ENCODE measurements around the gene VWA1. TPM values are rescaled to one million over a fixed set of nuclear protein-coding genes. Genes with fewer than 3 reads are reported as not detected.

VWA1 gene
- polyA plus RNA-seq, 2 of the 4 experiments (the other 2 are of a cell fraction), result 4.0 to 5.3 TPM

DNA sequence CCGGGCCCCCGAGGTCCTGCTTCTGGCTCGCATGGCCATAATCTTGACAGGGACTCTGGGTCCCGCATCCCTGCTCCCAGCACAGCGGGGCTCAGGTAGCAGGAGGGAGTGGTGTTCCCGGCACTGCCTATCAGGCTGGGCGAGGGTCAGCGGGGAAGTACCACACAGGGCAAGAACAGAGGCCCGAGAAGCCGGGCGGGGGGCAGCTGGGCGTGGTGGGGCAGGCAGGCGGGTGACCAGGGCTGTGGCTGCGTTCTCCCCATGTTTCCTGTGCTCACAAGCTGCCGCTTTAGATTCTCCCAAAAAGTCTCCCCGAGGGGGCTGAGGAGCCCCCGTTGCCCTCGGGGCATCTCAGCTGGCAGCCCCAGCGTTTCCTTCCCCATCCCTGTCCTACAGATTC is 54.4 kb downstream of the VWA1 start:
- H3K4me3 ChIP-seq, result no peak overlapping the region
- H3K4me2 ChIP-seq, result no peak overlapping the region
- H3K4me1 ChIP-seq, result no peaks in the 10 kb centered on the region
- no peak overlapping the region for H3K27ac ChIP-seq
- TF ChIP-seq FOSB (CRISPR knock-in tag; IDR thresholded peaks at IDR 0.05) (no peak), SMC3 (IDR thresholded peaks at IDR 0.05) (no peak), RCOR1 (IDR thresholded peaks at IDR 0.05; ENCODE audit: low read depth, low read length) (no peak), HOXA7 (CRISPR knock-in tag; IDR thresholded peaks at IDR 0.05) (no peak)
- TF ChIP-seq, protein P1, sequence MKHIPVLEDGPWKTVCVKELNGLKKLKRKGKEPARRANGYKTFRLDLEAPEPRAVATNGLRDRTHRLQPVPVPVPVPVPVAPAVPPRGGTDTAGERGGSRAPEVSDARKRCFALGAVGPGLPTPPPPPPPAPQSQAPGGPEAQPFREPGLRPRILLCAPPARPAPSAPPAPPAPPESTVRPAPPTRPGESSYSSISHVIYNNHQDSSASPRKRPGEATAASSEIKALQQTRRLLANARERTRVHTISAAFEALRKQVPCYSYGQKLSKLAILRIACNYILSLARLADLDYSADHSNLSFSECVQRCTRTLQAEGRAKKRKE (CRISPR knock-in tag; IDR thresholded peaks at IDR 0.05; ENCODE audit: low read depth), result no peak
- TF ChIP-seq, protein P2, sequence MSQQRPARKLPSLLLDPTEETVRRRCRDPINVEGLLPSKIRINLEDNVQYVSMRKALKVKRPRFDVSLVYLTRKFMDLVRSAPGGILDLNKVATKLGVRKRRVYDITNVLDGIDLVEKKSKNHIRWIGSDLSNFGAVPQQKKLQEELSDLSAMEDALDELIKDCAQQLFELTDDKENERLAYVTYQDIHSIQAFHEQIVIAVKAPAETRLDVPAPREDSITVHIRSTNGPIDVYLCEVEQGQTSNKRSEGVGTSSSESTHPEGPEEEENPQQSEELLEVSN (IDR thresholded peaks at IDR 0.05; ENCODE audit: borderline replicate concordance, low read depth), result no peak
- DNase-seq (ENCODE audit: low read depth in 1 of 2, low spot score in 1 of 2), result no peak
- no CpG with 5 or more reads among the region's 19 CpGs for WGBS (ENCODE audit: missing lambda C conversion rate)
- POLR2A ChIA-PET, result no interaction called here
- no peaks in the 10 kb centered on the region for H3K9me3 ChIP-seq
- FAIRE-seq, result no peak
- no peak for ATAC-seq
- CTCF ChIA-PET, result no interaction called here

DNA sequence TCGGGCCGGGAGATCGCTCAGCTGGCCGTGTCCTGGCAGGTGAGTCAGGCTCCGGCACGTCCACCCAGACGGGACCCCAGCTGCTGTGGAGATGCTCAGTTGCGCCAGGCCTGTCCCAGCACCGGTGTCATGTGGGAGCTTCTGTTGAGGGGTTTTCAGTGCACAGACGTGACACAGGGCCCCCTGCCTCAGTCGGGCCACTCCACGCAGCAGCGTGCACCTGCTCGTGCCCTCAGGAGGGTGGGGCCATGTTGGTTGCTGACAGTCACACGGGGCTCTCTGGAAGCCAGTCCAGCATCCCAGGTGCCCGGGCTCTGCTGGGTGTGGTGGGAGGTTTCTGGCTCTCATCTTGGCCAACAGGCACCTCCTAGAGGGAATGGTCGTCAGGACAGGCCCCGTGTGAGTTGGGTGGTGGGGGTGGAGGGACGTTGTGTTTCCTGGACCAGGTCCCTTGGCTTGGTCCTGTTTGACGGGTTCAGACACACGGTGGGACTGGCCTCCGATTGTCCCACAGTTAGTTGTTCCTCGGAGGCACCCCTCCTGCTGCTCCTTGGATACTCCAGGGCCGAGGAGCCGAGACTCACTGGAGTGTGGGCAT is 55.2 kb downstream of the VWA1 start:
- ChIA-PET POLR2A (no interaction called here), CTCF (no interaction called here)
- Histone ChIP-seq H3K9me3 (no peaks in the 10 kb centered on the region), H3K4me1 (no peaks in the 10 kb centered on the region), H3K27ac (no peak overlapping the region), H3K4me2 (no peak overlapping the region), H3K4me3 (no peak overlapping the region)
- WGBS (ENCODE audit: missing lambda C conversion rate), result no CpG with 5 or more reads among the region's 25 CpGs
- TF ChIP-seq GATA3 (IDR thresholded peaks at IDR 0.05; ENCODE audit: borderline replicate concordance) (no peak), KDM5A (IDR thresholded peaks at IDR 0.05) (no peak), TP53 (CRISPR knock-in tag; IDR thresholded peaks at IDR 0.05) (no peak), SMC3 (IDR thresholded peaks at IDR 0.05) (no peak)
- TF ChIP-seq, protein P3, sequence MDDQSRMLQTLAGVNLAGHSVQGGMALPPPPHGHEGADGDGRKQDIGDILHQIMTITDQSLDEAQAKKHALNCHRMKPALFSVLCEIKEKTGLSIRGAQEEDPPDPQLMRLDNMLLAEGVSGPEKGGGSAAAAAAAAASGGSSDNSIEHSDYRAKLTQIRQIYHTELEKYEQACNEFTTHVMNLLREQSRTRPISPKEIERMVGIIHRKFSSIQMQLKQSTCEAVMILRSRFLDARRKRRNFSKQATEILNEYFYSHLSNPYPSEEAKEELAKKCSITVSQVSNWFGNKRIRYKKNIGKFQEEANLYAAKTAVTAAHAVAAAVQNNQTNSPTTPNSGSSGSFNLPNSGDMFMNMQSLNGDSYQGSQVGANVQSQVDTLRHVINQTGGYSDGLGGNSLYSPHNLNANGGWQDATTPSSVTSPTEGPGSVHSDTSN (IDR thresholded peaks at IDR 0.05), result no peak
- TF ChIP-seq, protein P4, sequence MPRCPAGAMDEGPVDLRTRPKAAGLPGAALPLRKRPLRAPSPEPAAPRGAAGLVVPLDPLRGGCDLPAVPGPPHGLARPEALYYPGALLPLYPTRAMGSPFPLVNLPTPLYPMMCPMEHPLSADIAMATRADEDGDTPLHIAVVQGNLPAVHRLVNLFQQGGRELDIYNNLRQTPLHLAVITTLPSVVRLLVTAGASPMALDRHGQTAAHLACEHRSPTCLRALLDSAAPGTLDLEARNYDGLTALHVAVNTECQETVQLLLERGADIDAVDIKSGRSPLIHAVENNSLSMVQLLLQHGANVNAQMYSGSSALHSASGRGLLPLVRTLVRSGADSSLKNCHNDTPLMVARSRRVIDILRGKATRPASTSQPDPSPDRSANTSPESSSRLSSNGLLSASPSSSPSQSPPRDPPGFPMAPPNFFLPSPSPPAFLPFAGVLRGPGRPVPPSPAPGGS (IDR thresholded peaks at IDR 0.05), result no peak
- TF ChIP-seq, protein P5, sequence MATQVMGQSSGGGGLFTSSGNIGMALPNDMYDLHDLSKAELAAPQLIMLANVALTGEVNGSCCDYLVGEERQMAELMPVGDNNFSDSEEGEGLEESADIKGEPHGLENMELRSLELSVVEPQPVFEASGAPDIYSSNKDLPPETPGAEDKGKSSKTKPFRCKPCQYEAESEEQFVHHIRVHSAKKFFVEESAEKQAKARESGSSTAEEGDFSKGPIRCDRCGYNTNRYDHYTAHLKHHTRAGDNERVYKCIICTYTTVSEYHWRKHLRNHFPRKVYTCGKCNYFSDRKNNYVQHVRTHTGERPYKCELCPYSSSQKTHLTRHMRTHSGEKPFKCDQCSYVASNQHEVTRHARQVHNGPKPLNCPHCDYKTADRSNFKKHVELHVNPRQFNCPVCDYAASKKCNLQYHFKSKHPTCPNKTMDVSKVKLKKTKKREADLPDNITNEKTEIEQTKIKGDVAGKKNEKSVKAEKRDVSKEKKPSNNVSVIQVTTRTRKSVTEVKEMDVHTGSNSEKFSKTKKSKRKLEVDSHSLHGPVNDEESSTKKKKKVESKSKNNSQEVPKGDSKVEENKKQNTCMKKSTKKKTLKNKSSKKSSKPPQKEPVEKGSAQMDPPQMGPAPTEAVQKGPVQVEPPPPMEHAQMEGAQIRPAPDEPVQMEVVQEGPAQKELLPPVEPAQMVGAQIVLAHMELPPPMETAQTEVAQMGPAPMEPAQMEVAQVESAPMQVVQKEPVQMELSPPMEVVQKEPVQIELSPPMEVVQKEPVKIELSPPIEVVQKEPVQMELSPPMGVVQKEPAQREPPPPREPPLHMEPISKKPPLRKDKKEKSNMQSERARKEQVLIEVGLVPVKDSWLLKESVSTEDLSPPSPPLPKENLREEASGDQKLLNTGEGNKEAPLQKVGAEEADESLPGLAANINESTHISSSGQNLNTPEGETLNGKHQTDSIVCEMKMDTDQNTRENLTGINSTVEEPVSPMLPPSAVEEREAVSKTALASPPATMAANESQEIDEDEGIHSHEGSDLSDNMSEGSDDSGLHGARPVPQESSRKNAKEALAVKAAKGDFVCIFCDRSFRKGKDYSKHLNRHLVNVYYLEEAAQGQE (IDR thresholded peaks at IDR 0.05), result no peak
- DNase-seq (ENCODE audit: low read depth in 1 of 2, low spot score in 1 of 2), result no peak
- FAIRE-seq, result no peak
- ATAC-seq, result no peak

DNA sequence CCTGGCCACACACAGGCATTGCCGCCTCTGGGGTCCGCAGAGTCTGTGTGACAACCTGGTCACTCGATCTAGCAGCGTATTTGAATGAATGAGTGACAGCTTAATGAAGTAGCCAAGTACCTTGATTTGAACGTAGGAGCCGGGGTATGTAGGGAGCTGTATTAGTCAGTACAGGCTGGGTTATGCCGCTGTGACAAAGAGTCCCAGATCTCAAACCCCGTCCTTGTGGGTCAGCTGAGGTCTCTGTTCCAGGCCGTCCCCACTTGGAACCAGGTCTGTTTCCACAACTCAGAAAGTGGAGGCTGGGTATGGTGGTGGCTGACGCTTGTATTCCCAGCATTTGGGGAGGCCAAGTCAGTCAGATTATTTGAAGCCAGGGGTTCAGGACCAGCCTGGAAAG is 56.1 kb downstream of the VWA1 start:
- FAIRE-seq (no peak), DNase-seq (ENCODE audit: low read depth in 1 of 2, low spot score in 1 of 2) (no peak), ATAC-seq (no peak)
- CTCF ChIA-PET, result no interaction called here
- no CpG with 5 or more reads among the region's 10 CpGs for WGBS (ENCODE audit: missing lambda C conversion rate)
- Histone ChIP-seq H3K4me3 (no peak overlapping the region), H3K4me1 (no peaks in the 10 kb centered on the region), H3K4me2 (no peak overlapping the region), H3K27ac (no peak overlapping the region), H3K9me3 (no peaks in the 10 kb centered on the region)
- POLR2A ChIA-PET, result no interaction called here
- no peak for TF ChIP-seq HOXB5 (CRISPR knock-in tag; IDR thresholded peaks at IDR 0.05)
- TF ChIP-seq, protein P6, sequence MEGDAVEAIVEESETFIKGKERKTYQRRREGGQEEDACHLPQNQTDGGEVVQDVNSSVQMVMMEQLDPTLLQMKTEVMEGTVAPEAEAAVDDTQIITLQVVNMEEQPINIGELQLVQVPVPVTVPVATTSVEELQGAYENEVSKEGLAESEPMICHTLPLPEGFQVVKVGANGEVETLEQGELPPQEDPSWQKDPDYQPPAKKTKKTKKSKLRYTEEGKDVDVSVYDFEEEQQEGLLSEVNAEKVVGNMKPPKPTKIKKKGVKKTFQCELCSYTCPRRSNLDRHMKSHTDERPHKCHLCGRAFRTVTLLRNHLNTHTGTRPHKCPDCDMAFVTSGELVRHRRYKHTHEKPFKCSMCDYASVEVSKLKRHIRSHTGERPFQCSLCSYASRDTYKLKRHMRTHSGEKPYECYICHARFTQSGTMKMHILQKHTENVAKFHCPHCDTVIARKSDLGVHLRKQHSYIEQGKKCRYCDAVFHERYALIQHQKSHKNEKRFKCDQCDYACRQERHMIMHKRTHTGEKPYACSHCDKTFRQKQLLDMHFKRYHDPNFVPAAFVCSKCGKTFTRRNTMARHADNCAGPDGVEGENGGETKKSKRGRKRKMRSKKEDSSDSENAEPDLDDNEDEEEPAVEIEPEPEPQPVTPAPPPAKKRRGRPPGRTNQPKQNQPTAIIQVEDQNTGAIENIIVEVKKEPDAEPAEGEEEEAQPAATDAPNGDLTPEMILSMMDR (IDR thresholded peaks at IDR 0.05), result no peak
- TF ChIP-seq, protein P7, sequence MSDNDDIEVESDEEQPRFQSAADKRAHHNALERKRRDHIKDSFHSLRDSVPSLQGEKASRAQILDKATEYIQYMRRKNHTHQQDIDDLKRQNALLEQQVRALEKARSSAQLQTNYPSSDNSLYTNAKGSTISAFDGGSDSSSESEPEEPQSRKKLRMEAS (IDR thresholded peaks at IDR 0.05), result no peak
- TF ChIP-seq KDM5A (IDR thresholded peaks at IDR 0.05), result no peak
- TF ChIP-seq CHD2 (IDR thresholded peaks at IDR 0.05; ENCODE audit: low read length, partially characterized antibody), result no peak
- TF ChIP-seq, protein P8, sequence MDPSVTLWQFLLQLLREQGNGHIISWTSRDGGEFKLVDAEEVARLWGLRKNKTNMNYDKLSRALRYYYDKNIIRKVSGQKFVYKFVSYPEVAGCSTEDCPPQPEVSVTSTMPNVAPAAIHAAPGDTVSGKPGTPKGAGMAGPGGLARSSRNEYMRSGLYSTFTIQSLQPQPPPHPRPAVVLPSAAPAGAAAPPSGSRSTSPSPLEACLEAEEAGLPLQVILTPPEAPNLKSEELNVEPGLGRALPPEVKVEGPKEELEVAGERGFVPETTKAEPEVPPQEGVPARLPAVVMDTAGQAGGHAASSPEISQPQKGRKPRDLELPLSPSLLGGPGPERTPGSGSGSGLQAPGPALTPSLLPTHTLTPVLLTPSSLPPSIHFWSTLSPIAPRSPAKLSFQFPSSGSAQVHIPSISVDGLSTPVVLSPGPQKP (IDR thresholded peaks at IDR 0.05; ENCODE audit: low read depth, low read length), result no peak
- TF ChIP-seq NFE2L2 (conservative IDR thresholded peaks at IDR 0.05; ENCODE audit: low read length), result no peak
- TF ChIP-seq CEBPB (IDR thresholded peaks at IDR 0.05), result no peak
- no peak for TF ChIP-seq JUN (IDR thresholded peaks at IDR 0.05)
- TF ChIP-seq BHLHE40 (IDR thresholded peaks at IDR 0.05; ENCODE audit: low read depth, low read length), result no peak
- no peak for TF ChIP-seq MAFK (IDR thresholded peaks at IDR 0.05; ENCODE audit: partially characterized antibody)
- TF ChIP-seq, protein P4 (IDR thresholded peaks at IDR 0.05), result no peak
